ENCODE measurements around the gene SLC23A3.
A peak's percentile ranks its signal among the peaks of the same experiment; 100 is the strongest.
"Not testable (repeated sequence)": the region's sequence is repeated elsewhere in the genome, so short reads cannot be mapped to it uniquely, and the experiment has no call there.

The SLC23A3 gene

GRCh38 chr2:219204425-219205164, 34.8 kb upstream of the SLC23A3 start:
- no peak for DNase-seq

GRCh38 chr2:219201331-219201730, 31.5 kb upstream of the SLC23A3 start:
- not testable (repeated sequence) for DNase-seq

- not testable (repeated sequence) for DNase-seq
Observed at GRCh38 chr2:219200502-219201326, 30.9 kb upstream of the SLC23A3 start.

GRCh38 chr2:219199470-219200211, 29.8 kb upstream of the SLC23A3 start:
- DNase-seq = no peak

- no peak for DNase-seq
Observed at GRCh38 chr2:219198974-219199373, 29.1 kb upstream of the SLC23A3 start.

GRCh38 chr2:219197388-219197787, 27.6 kb upstream of the SLC23A3 start:
- DNase-seq = no peak

GRCh38 chr2:219186754-219187456, 17.1 kb upstream of the SLC23A3 start:
- no peak for DNase-seq

GRCh38 chr2:219184121-219184520, 14.3 kb upstream of the SLC23A3 start:
- no peak for DNase-seq

GRCh38 chr2:219183151-219183772, 13.4 kb upstream of the SLC23A3 start:
- DNase-seq = no peak

GRCh38 chr2:219182331-219183150, 12.7 kb upstream of the SLC23A3 start:
- no peak for DNase-seq

GRCh38 chr2:219181531-219181930, 11.7 kb upstream of the SLC23A3 start:
- no peak for DNase-seq

- no peak for DNase-seq
Observed at GRCh38 chr2:219180961-219181360, 11.1 kb upstream of the SLC23A3 start.

- no peak for DNase-seq
Observed at GRCh38 chr2:219179601-219180465, 10.0 kb upstream of the SLC23A3 start.

GRCh38 chr2:219178377-219179175, 8.7 kb upstream of the SLC23A3 start:
- peak; percentile 30 for DNase-seq

- peak; percentile 85 for DNase-seq
Observed at GRCh38 chr2:219177552-219178376, 7.9 kb upstream of the SLC23A3 start, which contains the start of gene RETREG2. RETREG2 (plus strand) TSS chr2:219178275; CDS start chr2:219178353, 78 bp downstream.

GRCh38 chr2:219176818-219177551, 7.2 kb upstream of the SLC23A3 start, which contains the start of gene CNPPD1:
CNPPD1 (minus strand) TSS chr2:219176925; CDS start chr2:219176828, 97 bp downstream.
- peak; percentile 83 for DNase-seq

Measured in fibroblast of skin of back (primary cell).